Mesenchymal stem cell (in vitro differentiated cells and primary cell): Measurements from ENCODE around the gene CHKA.

Experiments used
- DNase-seq: peaks from one replicate; pipeline ENCODE4 v3.0.0-alpha.2; 2013
- H2AFZ ChIP-seq: one replicate; pipeline ENCODE4 v1.6.1; 2013; ENCODE audit warnings: low read depth, mild to moderate bottlenecking, control low read depth, inconsistent platforms, low read length, moderate library complexity
- H2AK5ac ChIP-seq: 2 replicates; pipeline ENCODE4 v1.6.1; 2013; ENCODE audit warnings: low read length, moderate library complexity, mild to moderate bottlenecking, inconsistent platforms; ENCODE audit not compliant: severe bottlenecking
- H2BK120ac ChIP-seq: one replicate; pipeline ENCODE4 v1.6.1; 2013; ENCODE audit warnings: low read depth, mild to moderate bottlenecking, inconsistent platforms, low read length, moderate library complexity
- H2BK12ac ChIP-seq, 2 experiments: one replicate each; pipeline ENCODE4 v1.6.1; 2013; ENCODE audit warnings: inconsistent platforms in 2 of 2, low read length in 2 of 2, mild to moderate bottlenecking in 2 of 2, moderate library complexity in 2 of 2, control low read depth in 1 of 2
- H2BK15ac ChIP-seq: one replicate; pipeline ENCODE4 v1.6.1; 2013; ENCODE audit warnings: mild to moderate bottlenecking, low read depth, inconsistent platforms; ENCODE audit not compliant: poor library complexity, severe bottlenecking
- H2BK5ac ChIP-seq: 2 replicates; pipeline ENCODE4 v1.6.1; 2013; ENCODE audit warnings: low read depth, mild to moderate bottlenecking, low read length, control low read depth, inconsistent platforms; ENCODE audit not compliant: poor library complexity, severe bottlenecking
- H3K14ac ChIP-seq, 2 experiments: one replicate each; pipeline ENCODE4 v1.6.1; 2013; ENCODE audit warnings: inconsistent platforms in 2 of 2, low read length in 2 of 2, control low read depth in 1 of 2, mild to moderate bottlenecking in 1 of 2, moderate library complexity in 1 of 2
- H3K18ac ChIP-seq, 2 experiments: one replicate each; pipeline ENCODE4 v1.6.1; 2013; ENCODE audit warnings: inconsistent platforms in 2 of 2, low read length in 2 of 2, control low read depth in 1 of 2, low read depth in 1 of 2, mild to moderate bottlenecking in 1 of 2
- H3K23ac ChIP-seq, 2 experiments: one replicate each; pipeline ENCODE4 v1.6.1; 2013; ENCODE audit warnings: inconsistent platforms in 2 of 2, low read length in 2 of 2, mild to moderate bottlenecking in 2 of 2, moderate library complexity in 2 of 2, control low read depth in 1 of 2
- H3K27ac ChIP-seq: 2 replicates; pipeline ENCODE4 v1.5.1; 2013; ENCODE audit warnings: mild to moderate bottlenecking, moderate library complexity, low read length, control low read depth, inconsistent platforms; ENCODE audit not compliant: poor library complexity, severe bottlenecking
- H3K27me3 ChIP-seq, 2 experiments: 2 replicates each; pipeline versions ENCODE4 v1.6.1 to v1.7.0; 2013; ENCODE audit warnings: low read length in 2 of 2, mild to moderate bottlenecking in 2 of 2, moderate library complexity in 2 of 2, control low read depth in 1 of 2, inconsistent platforms in 1 of 2; ENCODE audit not compliant: control insufficient read depth in 1 of 2, insufficient read depth in 1 of 2
- H3K36me3 ChIP-seq, 2 experiments: 2 replicates each; pipeline versions ENCODE4 v1.6.1 to v1.7.0; 2013; ENCODE audit warnings: low read length in 2 of 2, control low read depth in 1 of 2, inconsistent platforms in 1 of 2, low read depth in 1 of 2, mild to moderate bottlenecking in 1 of 2; ENCODE audit not compliant: insufficient read depth in 2 of 2, control insufficient read depth in 1 of 2
- H3K4ac ChIP-seq, 2 experiments: one replicate each; pipeline ENCODE4 v1.6.1; 2013; ENCODE audit warnings: inconsistent platforms in 2 of 2, low read length in 2 of 2, mild to moderate bottlenecking in 2 of 2, moderate library complexity in 2 of 2, control low read depth in 1 of 2, low read depth in 1 of 2
- H3K4me1 ChIP-seq: 2 replicates; pipeline ENCODE4 v1.6.1; 2013; ENCODE audit warnings: low read depth, low read length, control low read depth; ENCODE audit not compliant: control insufficient read depth, insufficient read depth
- H3K4me2 ChIP-seq: 2 replicates; pipeline ENCODE4 v1.6.1; 2013; ENCODE audit warnings: low read length, mild to moderate bottlenecking, inconsistent platforms; ENCODE audit not compliant: poor library complexity, severe bottlenecking
- H3K4me3 ChIP-seq, 2 experiments: 2 replicates each; pipeline versions ENCODE4 v1.5.1 to v1.7.0; 2013; ENCODE audit warnings: low read length in 2 of 2, mild to moderate bottlenecking in 2 of 2, control low read depth in 1 of 2, low read depth in 1 of 2; ENCODE audit not compliant: insufficient read depth in 1 of 2
- H3K79me1 ChIP-seq: replicated peaks from 2 replicates; pipeline ENCODE4 v1.6.1; 2013; ENCODE audit warnings: mild to moderate bottlenecking, control low read depth, low read length, inconsistent platforms; ENCODE audit not compliant: poor library complexity, severe bottlenecking
- H3K9ac ChIP-seq: 2 replicates; pipeline ENCODE4 v1.7.0; 2013; ENCODE audit warnings: mild to moderate bottlenecking, low read length, moderate library complexity
- H3K9me3 ChIP-seq: 2 replicates; pipeline ENCODE4 v1.7.0; 2013; ENCODE audit warnings: mild to moderate bottlenecking, low read length; ENCODE audit not compliant: control insufficient read depth
- H4K8ac ChIP-seq: one replicate; pipeline ENCODE4 v1.6.1; 2013; ENCODE audit warnings: inconsistent platforms, mild to moderate bottlenecking, low read length, moderate library complexity
- H4K91ac ChIP-seq: one replicate; pipeline ENCODE4 v1.6.1; 2013; ENCODE audit warnings: mild to moderate bottlenecking, low read length, inconsistent platforms
- WGBS: methylation state at CpG from one replicate; pipeline ENCODE4 v1.1.7; 2013; ENCODE audit warnings: mixed read lengths; 5-methylcytosine and 5-hydroxymethylcytosine counted together

The CHKA gene

GRCh38 chr11:68092411-68092810 lies 28.8 kb downstream of the CHKA start:
- Histone ChIP-seq H3K14ac (no peak overlapping the region), H3K18ac (no peak overlapping the region), H3K4ac (no peak overlapping the region), H2BK12ac (no peak overlapping the region), H3K9me3 (no peaks in the 10 kb centered on the region), H3K9ac (no peak overlapping the region), H3K79me1 (peaks cover 16% of the 10 kb centered on the region), H3K36me3 (peaks cover 4 to 8% of the 10 kb centered on the region in 2 experiments), H3K27ac (no peak overlapping the region), H4K91ac (no peak overlapping the region), H3K4me2 (no peak overlapping the region), H2AFZ (no peak overlapping the region), H3K27me3 (no peaks in the 10 kb centered on the region), H2BK15ac (no peak overlapping the region), H3K23ac (no peak overlapping the region), H3K4me3 (no peak overlapping the region), H2BK120ac (no peak overlapping the region), H3K4me1 (peaks cover 5% of the 10 kb centered on the region), H2BK5ac (no peak overlapping the region), H2AK5ac (no peak overlapping the region), H4K8ac (no peak overlapping the region)
- DNase-seq: no peak
- 96% methylated on average over 2 of the region's 2 CpGs for WGBS

- WGBS: 75% methylated on average over 6 of the region's 6 CpGs
- DNase-seq: no peak
- no peak overlapping the region for H4K91ac ChIP-seq
- H3K79me1 ChIP-seq: peaks cover 16% of the 10 kb centered on the region
- no peak overlapping the region for H2BK12ac ChIP-seq
- no peak overlapping the region for H3K27ac ChIP-seq
- no peak overlapping the region for H3K9ac ChIP-seq
- H3K4ac ChIP-seq: no peak overlapping the region
- no peak overlapping the region for H4K8ac ChIP-seq
- no peak overlapping the region for H2AK5ac ChIP-seq
- no peak overlapping the region for H3K4me3 ChIP-seq
- H2AFZ ChIP-seq: no peak overlapping the region
- H3K18ac ChIP-seq: no peak overlapping the region
- no peak overlapping the region for H2BK15ac ChIP-seq
- no peak overlapping the region for H2BK5ac ChIP-seq
- no peaks in the 10 kb centered on the region for H3K27me3 ChIP-seq
- H3K4me1 ChIP-seq: peaks cover 3% of the 10 kb centered on the region
- H3K14ac ChIP-seq: no peak overlapping the region
- no peak overlapping the region for H3K4me2 ChIP-seq
- H3K9me3 ChIP-seq: no peaks in the 10 kb centered on the region
- no peak overlapping the region for H2BK120ac ChIP-seq
- no peak overlapping the region for H3K23ac ChIP-seq
- peaks cover 1 to 8% of the 10 kb centered on the region in 2 experiments for H3K36me3 ChIP-seq
These were observed 30.5 kb downstream of the CHKA start for GRCh38 chr11:68090706-68091105.

- Histone ChIP-seq H2BK12ac (no peak overlapping the region), H2BK5ac (no peak overlapping the region), H4K8ac (no peak overlapping the region), H2AK5ac (no peak overlapping the region), H3K4ac (no peak overlapping the region), H2BK15ac (no peak overlapping the region), H3K23ac (no peak overlapping the region), H3K4me3 (no peak overlapping the region), H3K9me3 (no peaks in the 10 kb centered on the region), H3K79me1 (peaks cover 17% of the 10 kb centered on the region), H4K91ac (no peak overlapping the region), H3K27me3 (no peaks in the 10 kb centered on the region), H3K4me1 (peaks cover 3% of the 10 kb centered on the region), H3K36me3 (peaks cover 0 to 8% of the 10 kb centered on the region in 2 experiments), H3K27ac (no peak overlapping the region), H3K9ac (no peak overlapping the region), H2AFZ (no peak overlapping the region), H2BK120ac (no peak overlapping the region), H3K14ac (no peak overlapping the region), H3K18ac (no peak overlapping the region), H3K4me2 (no peak overlapping the region)
- DNase-seq: no peak
- WGBS: 100% methylated on average over 1 of the region's 1 CpG
These were observed 30.9 kb downstream of the CHKA start for GRCh38 chr11:68090287-68090686.

- H3K36me3 ChIP-seq: peaks cover 0 to 8% of the 10 kb centered on the region in 2 experiments
- H3K9ac ChIP-seq: no peak overlapping the region
- no peak overlapping the region for H2AFZ ChIP-seq
- no peak for DNase-seq
- H4K8ac ChIP-seq: no peak overlapping the region
- H3K4me3 ChIP-seq: no peak overlapping the region
- peaks cover 3% of the 10 kb centered on the region for H3K4me1 ChIP-seq
- no peak overlapping the region for H2BK5ac ChIP-seq
- no peak overlapping the region for H3K27ac ChIP-seq
- H3K9me3 ChIP-seq: no peaks in the 10 kb centered on the region
- H4K91ac ChIP-seq: no peak overlapping the region
- no peak overlapping the region for H3K14ac ChIP-seq
- no peak overlapping the region for H2BK120ac ChIP-seq
- H3K4me2 ChIP-seq: no peak overlapping the region
- 95% methylated on average over 5 of the region's 8 CpGs for WGBS
- H2AK5ac ChIP-seq: no peak overlapping the region
- no peaks in the 10 kb centered on the region for H3K27me3 ChIP-seq
- no peak overlapping the region for H2BK15ac ChIP-seq
- no peak overlapping the region for H3K4ac ChIP-seq
- H2BK12ac ChIP-seq: no peak overlapping the region
- H3K79me1 ChIP-seq: peaks cover 19% of the 10 kb centered on the region
- no peak overlapping the region for H3K18ac ChIP-seq
- peak overlapping the region in 1 of 2 experiments; percentile 72 for H3K23ac ChIP-seq
These were observed 31.5 kb downstream of the CHKA start for GRCh38 chr11:68089679-68090078.
